ENCODE data around the gene FAM98B. TPM values are rescaled to one million over a fixed set of nuclear protein-coding genes. Genes with fewer than 3 reads are reported as not detected.

FAM98B gene
- total RNA-seq, 2 experiments from 2014 or later: 8.5 to 29.1 TPM

DNA sequence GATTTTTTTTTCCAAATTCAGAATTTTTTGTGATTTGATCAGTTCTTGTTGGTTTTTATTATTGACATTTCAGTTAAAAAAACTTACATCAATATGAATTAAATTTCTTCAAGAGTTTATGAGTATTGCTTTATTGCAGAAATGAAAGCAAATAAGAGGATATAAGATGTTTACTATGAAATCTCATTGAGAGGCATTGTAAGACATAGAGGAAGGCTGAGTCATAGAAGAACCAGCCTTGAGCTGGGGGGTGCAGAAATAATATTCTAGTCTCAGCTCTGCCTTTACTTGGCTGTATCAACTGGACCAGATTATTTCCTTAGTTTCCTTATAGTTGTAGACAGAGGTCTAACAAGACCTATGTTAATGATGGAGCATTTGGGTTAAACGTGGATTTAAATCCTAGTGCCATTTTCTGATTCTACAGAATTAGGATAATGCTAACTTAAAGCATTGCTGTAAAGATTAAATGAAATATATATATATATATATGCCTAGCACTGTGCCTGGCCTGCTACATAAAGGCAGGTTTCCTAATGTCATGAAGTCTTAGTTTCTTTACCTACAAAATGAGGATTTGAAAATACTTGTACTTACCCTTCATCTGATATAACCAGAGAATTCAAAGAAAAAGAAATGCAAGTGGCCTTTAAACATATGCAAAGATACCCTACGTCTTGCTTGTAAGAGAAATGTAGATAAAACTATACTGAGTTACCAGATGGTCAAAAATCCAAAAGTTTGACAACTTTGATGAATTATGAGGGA is 7.3 kb downstream of the FAM98B start:
- Histone ChIP-seq H2AFZ (ENCODE audit: low read length) (no peak overlapping the region), H3K4me1 (ENCODE audit: insufficient read depth, low read length, poor library complexity, severe bottlenecking) (no peaks in the 10 kb centered on the region), H3K27ac (ENCODE audit: low read depth, low read length, poor library complexity, severe bottlenecking) (no peak overlapping the region), H3K36me3 (ENCODE audit: insufficient read depth, low read length) (peaks cover 4% of the 10 kb centered on the region; the same call in 1 of the 2 replicates), H4K20me1 (ENCODE audit: insufficient read depth, low read length) (0 out of 2 replicates have a peak, but pooled peaks cover 4% of the 10 kb centered on the region), H3K79me2 (ENCODE audit: insufficient read depth, low read depth, low read length) (peaks cover 69% of the 10 kb centered on the region; the same call in 1 of the 2 replicates), H3K9me3 (ENCODE audit: low read length) (no peaks in the 10 kb centered on the region), H3K4me2 (ENCODE audit: low read length) (no peak overlapping the region), H3K4me3 (ENCODE audit: low read depth, low read length, poor library complexity, severe bottlenecking) (no peak overlapping the region), H3K9me2 (ENCODE audit: insufficient read depth, low read length) (no peaks in the 10 kb centered on the region)
- intact Hi-C loops (cut with micrococcal nuclease; ENCODE audit: unreplicated experiment): no loop called here
- ChIA-PET POLR2A (no interaction called here), CTCF (ENCODE audit: unreplicated experiment) (no interaction called here)
- DNase-seq (ENCODE audit: low spot score): no peak
- no peak for TF ChIP-seq EZH2phosphoT487 (IDR thresholded peaks at IDR 0.05; ENCODE audit: borderline replicate concordance, low read depth, low read length)
- TF ChIP-seq, protein P1, sequence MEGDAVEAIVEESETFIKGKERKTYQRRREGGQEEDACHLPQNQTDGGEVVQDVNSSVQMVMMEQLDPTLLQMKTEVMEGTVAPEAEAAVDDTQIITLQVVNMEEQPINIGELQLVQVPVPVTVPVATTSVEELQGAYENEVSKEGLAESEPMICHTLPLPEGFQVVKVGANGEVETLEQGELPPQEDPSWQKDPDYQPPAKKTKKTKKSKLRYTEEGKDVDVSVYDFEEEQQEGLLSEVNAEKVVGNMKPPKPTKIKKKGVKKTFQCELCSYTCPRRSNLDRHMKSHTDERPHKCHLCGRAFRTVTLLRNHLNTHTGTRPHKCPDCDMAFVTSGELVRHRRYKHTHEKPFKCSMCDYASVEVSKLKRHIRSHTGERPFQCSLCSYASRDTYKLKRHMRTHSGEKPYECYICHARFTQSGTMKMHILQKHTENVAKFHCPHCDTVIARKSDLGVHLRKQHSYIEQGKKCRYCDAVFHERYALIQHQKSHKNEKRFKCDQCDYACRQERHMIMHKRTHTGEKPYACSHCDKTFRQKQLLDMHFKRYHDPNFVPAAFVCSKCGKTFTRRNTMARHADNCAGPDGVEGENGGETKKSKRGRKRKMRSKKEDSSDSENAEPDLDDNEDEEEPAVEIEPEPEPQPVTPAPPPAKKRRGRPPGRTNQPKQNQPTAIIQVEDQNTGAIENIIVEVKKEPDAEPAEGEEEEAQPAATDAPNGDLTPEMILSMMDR (conservative IDR thresholded peaks at IDR 0.05; ENCODE audit: low read length): no peak
- BruUV-seq (replicated peaks): no TSS peak

DNA sequence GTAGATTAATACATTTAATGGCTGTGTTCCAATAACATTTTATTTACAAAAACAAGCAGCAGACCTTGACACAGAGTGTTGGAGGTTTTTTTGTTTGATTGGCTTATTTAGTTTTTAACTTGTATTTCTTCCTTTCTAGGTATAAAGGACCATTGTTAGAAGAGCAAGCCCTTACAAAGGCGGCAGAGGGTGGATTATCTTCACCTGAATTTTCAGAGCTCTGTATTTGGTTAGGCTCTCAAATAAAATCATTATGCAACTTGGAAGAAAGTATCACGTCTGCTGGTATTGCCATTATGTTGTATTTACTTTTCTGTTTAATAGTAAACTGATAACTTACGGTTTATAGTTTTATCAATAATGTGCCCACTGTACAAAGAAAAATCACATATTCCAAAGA is 10.0 kb downstream of the FAM98B start:
- Histone ChIP-seq H3K27ac (ENCODE audit: low read depth, low read length, poor library complexity, severe bottlenecking) (no peak overlapping the region), H2AFZ (ENCODE audit: low read length) (no peak overlapping the region), H3K9me2 (ENCODE audit: insufficient read depth, low read length) (no peaks in the 10 kb centered on the region), H3K4me3 (ENCODE audit: low read depth, low read length, poor library complexity, severe bottlenecking) (no peak overlapping the region), H3K79me2 (ENCODE audit: insufficient read depth, low read depth, low read length) (peaks cover 47% of the 10 kb centered on the region; the same call in 1 of the 2 replicates), H3K4me1 (ENCODE audit: insufficient read depth, low read length, poor library complexity, severe bottlenecking) (no peaks in the 10 kb centered on the region), H4K20me1 (ENCODE audit: insufficient read depth, low read length) (no peaks in the 10 kb centered on the region), H3K36me3 (ENCODE audit: insufficient read depth, low read length) (peaks cover 10% of the 10 kb centered on the region), H3K4me2 (ENCODE audit: low read length) (no peak overlapping the region), H3K9me3 (ENCODE audit: low read length) (no peaks in the 10 kb centered on the region)
- POLR2A ChIA-PET: interaction anchor here (0.9 to 2.4 kb wide), 5 partner anchors 8 to 23 kb away, joined by 3 to 8 read pairs (median 4); partner anchors contain the start of gene FAM98B
- intact Hi-C loops (cut with micrococcal nuclease; ENCODE audit: unreplicated experiment): no loop called here
- CTCF ChIA-PET (ENCODE audit: unreplicated experiment): interaction anchor here (0.8 kb wide), 1 partner anchor 9 kb away, joined by 3 read pairs; no protein-coding TSS in a partner anchor
- no peak for DNase-seq (ENCODE audit: low spot score)
- no TSS peak for BruUV-seq (replicated peaks)
- TF ChIP-seq EZH2phosphoT487 (IDR thresholded peaks at IDR 0.05; ENCODE audit: borderline replicate concordance, low read depth, low read length): no peak
- TF ChIP-seq, protein P1 (conservative IDR thresholded peaks at IDR 0.05; ENCODE audit: low read length): no peak

DNA sequence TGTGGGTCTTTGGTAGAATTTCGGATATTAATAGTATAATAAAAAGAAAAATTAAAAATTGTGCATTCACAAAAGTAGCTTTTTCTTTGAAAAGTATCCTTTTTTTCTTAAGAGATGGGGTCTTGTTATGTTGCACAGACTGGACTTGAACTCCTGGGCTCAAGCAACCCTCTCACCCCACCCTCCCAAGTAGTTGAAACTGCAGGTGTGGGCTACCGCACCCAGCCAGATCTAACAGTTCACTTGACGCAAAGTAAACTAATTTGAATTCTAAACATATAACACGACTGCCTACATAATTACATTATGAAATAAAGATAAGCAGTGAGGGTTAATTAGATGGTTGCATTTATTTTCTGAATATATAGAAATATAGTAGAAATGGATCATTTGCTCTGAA is 10.7 kb downstream of the FAM98B start:
- Histone ChIP-seq H3K36me3 (ENCODE audit: insufficient read depth, low read length) (peaks cover 10% of the 10 kb centered on the region), H3K27ac (ENCODE audit: low read depth, low read length, poor library complexity, severe bottlenecking) (no peak overlapping the region), H3K4me1 (ENCODE audit: insufficient read depth, low read length, poor library complexity, severe bottlenecking) (no peaks in the 10 kb centered on the region), H2AFZ (ENCODE audit: low read length) (no peak overlapping the region), H4K20me1 (ENCODE audit: insufficient read depth, low read length) (no peaks in the 10 kb centered on the region), H3K4me3 (ENCODE audit: low read depth, low read length, poor library complexity, severe bottlenecking) (no peak overlapping the region), H3K79me2 (ENCODE audit: insufficient read depth, low read depth, low read length) (peaks cover 44% of the 10 kb centered on the region; the same call in 1 of the 2 replicates), H3K9me2 (ENCODE audit: insufficient read depth, low read length) (no peaks in the 10 kb centered on the region), H3K9me3 (ENCODE audit: low read length) (no peaks in the 10 kb centered on the region), H3K4me2 (ENCODE audit: low read length) (no peak overlapping the region)
- TF ChIP-seq, protein P1 (conservative IDR thresholded peaks at IDR 0.05; ENCODE audit: low read length): no peak
- no peak for TF ChIP-seq EZH2phosphoT487 (IDR thresholded peaks at IDR 0.05; ENCODE audit: borderline replicate concordance, low read depth, low read length)
- CTCF ChIA-PET (ENCODE audit: unreplicated experiment): no interaction called here
- POLR2A ChIA-PET: interaction anchor here (0.9 to 2.4 kb wide), 5 partner anchors 9 to 88 kb away, joined by 3 to 8 read pairs (median 4); partner anchors contain the start of gene FAM98B
- BruUV-seq (replicated peaks): no TSS peak
- intact Hi-C loops (cut with micrococcal nuclease; ENCODE audit: unreplicated experiment): no loop called here
- no peak for DNase-seq (ENCODE audit: low spot score)

Measured in OCI-LY7 (cell line).